IMR-90 (cell line): ENCODE data around the gene TAAR1. TPM values are rescaled to one million over a fixed set of nuclear protein-coding genes. Genes with fewer than 3 reads are reported as not detected.

Experiments used
- ATAC-seq: fragments of 200-7000 bp; cut with Tn5 transposase; 2 replicates; pipeline ENCODE4 v1.9.1; 2020; ENCODE audit warnings: low read depth, mild to moderate bottlenecking, moderate library complexity
- BruUV-seq: library from RNA; stranded (reverse); fragments of 400-500 nt; replicated peaks from 2 replicates; lab custom pipeline; 2021; lab: Mats Ljungman, UMichigan
- CTCF ChIA-PET: fragments of 300-600 bp; formaldehyde crosslinking; extraction: SDS; loops from one replicate; lab custom pipeline; 2021; ENCODE audit warnings: antibody characterized with exemption; lab: Yijun Ruan, JAX
- POLR2A ChIA-PET: fragments of 300-600 bp; sonication (Branson Sonifier 250); formaldehyde crosslinking; loops from one replicate; lab custom pipeline; 2022; ENCODE audit warnings: antibody characterized with exemption; ENCODE audit not compliant: unreplicated experiment; lab: Charles Lee
- DNase-seq: peaks from one replicate; pipeline ENCODE4 v3.0.0; 2013
- H2AFZ ChIP-seq: replicated peaks from 2 replicates; pipeline ENCODE3; 2013; ENCODE audit warnings: low read length, mild to moderate bottlenecking; ENCODE audit not compliant: poor library complexity
- H2AK5ac ChIP-seq: 2 replicates; pipeline ENCODE4 v1.6.1; 2013; ENCODE audit warnings: low read depth, low read length, inconsistent platforms
- H2AK9ac ChIP-seq: replicated peaks from 2 replicates; pipeline ENCODE3; 2013; ENCODE audit warnings: mild to moderate bottlenecking, low read depth, low read length, moderate library complexity; ENCODE audit not compliant: poor library complexity
- H2BK120ac ChIP-seq: 2 replicates; pipeline ENCODE4 v1.6.1; 2013; ENCODE audit warnings: low read depth, low read length, inconsistent platforms
- H2BK15ac ChIP-seq: 3 replicates; pipeline ENCODE4 v1.6.1; 2013; ENCODE audit warnings: low read depth, low read length, inconsistent platforms
- H2BK20ac ChIP-seq: 2 replicates; pipeline ENCODE4 v1.6.1; 2013; ENCODE audit warnings: low read depth, mild to moderate bottlenecking, inconsistent platforms, low read length, moderate library complexity
- H2BK5ac ChIP-seq: 2 replicates; pipeline ENCODE4 v1.6.1; 2013; ENCODE audit warnings: mild to moderate bottlenecking, low read depth, low read length, inconsistent platforms; ENCODE audit not compliant: poor library complexity, severe bottlenecking
- H3K14ac ChIP-seq: replicated peaks from 2 replicates; pipeline ENCODE4 v1.6.1; 2013; ENCODE audit warnings: low read depth, low read length, inconsistent platforms
- H3K18ac ChIP-seq: 2 replicates; pipeline ENCODE4 v1.6.1; 2013; ENCODE audit warnings: low read depth, low read length, control low read depth
- H3K23ac ChIP-seq: 2 replicates; pipeline ENCODE4 v1.6.1; 2013; ENCODE audit warnings: low read depth, low read length, inconsistent platforms
- H3K27ac ChIP-seq: 2 replicates; pipeline ENCODE4 v1.5.1; 2013; ENCODE audit warnings: mild to moderate bottlenecking, control low read depth, low read length; ENCODE audit not compliant: insufficient read depth
- H3K27me3 ChIP-seq: 2 replicates; pipeline ENCODE4 v1.6.1; 2013; ENCODE audit warnings: low read length; ENCODE audit not compliant: control insufficient read depth, insufficient read depth
- H3K36me3 ChIP-seq: 2 replicates; pipeline ENCODE4 v1.6.1; 2013; ENCODE audit warnings: low read length, mixed read lengths; ENCODE audit not compliant: control insufficient read depth, insufficient read depth
- H3K4ac ChIP-seq: 2 replicates; pipeline ENCODE4 v1.6.1; 2013; ENCODE audit warnings: low read depth, low read length, inconsistent platforms
- H3K4me1 ChIP-seq: 2 replicates; pipeline ENCODE4 v1.6.1; 2013; ENCODE audit warnings: low read length, mixed read lengths; ENCODE audit not compliant: control insufficient read depth, insufficient read depth
- H3K4me2 ChIP-seq: 2 replicates; pipeline ENCODE4 v1.6.1; 2013; ENCODE audit warnings: low read depth, mild to moderate bottlenecking, control low read depth, low read length, moderate library complexity
- H3K4me3 ChIP-seq: 2 replicates; pipeline ENCODE4 v1.5.1; 2013; ENCODE audit warnings: low read depth, mild to moderate bottlenecking, control low read depth, low read length, moderate library complexity; ENCODE audit not compliant: insufficient read depth
- H3K56ac ChIP-seq: 2 replicates; pipeline ENCODE4 v1.6.1; 2013; ENCODE audit warnings: low read length, inconsistent platforms; ENCODE audit not compliant: insufficient read depth; ENCODE audit errors: extremely low read depth
- H3K79me1 ChIP-seq, 2 experiments: 2 replicates each; pipeline ENCODE4 v1.6.1; 2013; ENCODE audit warnings: low read length in 2 of 2, inconsistent platforms in 1 of 2, low read depth in 1 of 2
- H3K9ac ChIP-seq: 2 replicates; pipeline ENCODE4 v1.6.1; 2013; ENCODE audit warnings: low read depth, low read length, control low read depth
- H3K9me1 ChIP-seq: 2 replicates; pipeline ENCODE4 v1.6.1; 2013; ENCODE audit warnings: low read length, inconsistent platforms; ENCODE audit not compliant: insufficient read depth
- H3K9me3 ChIP-seq: 2 replicates; pipeline ENCODE4 v1.6.1; 2013; ENCODE audit warnings: low read length; ENCODE audit not compliant: control insufficient read depth, insufficient read depth
- H4K20me1 ChIP-seq: 2 replicates; pipeline ENCODE4 v1.6.1; 2013; ENCODE audit warnings: low read length, inconsistent platforms; ENCODE audit not compliant: insufficient read depth
- H4K5ac ChIP-seq: 2 replicates; pipeline ENCODE4 v1.6.1; 2013; ENCODE audit warnings: mild to moderate bottlenecking, low read depth, low read length, control low read depth
- H4K8ac ChIP-seq, 2 experiments: 2 replicates each; pipeline ENCODE4 v1.6.1; 2013; ENCODE audit warnings: low read depth in 2 of 2, low read length in 2 of 2, control low read depth in 1 of 2, inconsistent platforms in 1 of 2
- H4K91ac ChIP-seq: 2 replicates; pipeline ENCODE4 v1.6.1; 2013; ENCODE audit warnings: low read depth, low read length, inconsistent platforms; ENCODE audit not compliant: insufficient read depth
- CEBPB ChIP-seq: IDR thresholded peaks from 2 replicates; pipeline ENCODE4 v1.6.1; 2012; ENCODE audit warnings: low read depth, low read length, improper control_type of control experiment
- MXI1 ChIP-seq: IDR thresholded peaks from 2 replicates; pipeline ENCODE4 v1.6.1; 2012; ENCODE audit warnings: low read depth, mild to moderate bottlenecking, low read length, moderate library complexity, borderline replicate concordance
- WGBS, 2 experiments: methylation state at CpG; one replicate each; pipeline versions ENCODE4 v1.1.5 to v1.1.7; 2013; ENCODE audit warnings: missing lambda C conversion rate in 2 of 2; ENCODE audit not compliant: insufficient read length in 1 of 2; ENCODE audit errors: extremely low coverage in 2 of 2; 5-methylcytosine and 5-hydroxymethylcytosine counted together
- dilution Hi-C: fragments of 300-500 bp; cut with HindIII; formaldehyde crosslinking; loops from one replicate; pipeline ENCODE4 v1.14.3; 2018; ENCODE audit warnings: low sequenced_read_pairs; ENCODE audit not compliant: unreplicated experiment
- in situ Hi-C: fragments of 300-500 bp; cut with MboI; formaldehyde crosslinking; loops from 3 replicates; pipeline ENCODE4 v1.14.3; 2019; ENCODE audit warnings: low sequenced_read_pairs, inconsistent platforms, mixed read lengths
- intact Hi-C: fragments of 100-400 bp; cut with micrococcal nuclease; formaldehyde crosslinking; loops from 2 replicates; pipeline ENCODE4 v1.10.0; 2022
- polyA plus RNA-seq, 3 experiments: library from polyadenylated mRNA; depleted of rRNA; stranded (reverse); fragments of >200 nt; gene quantifications; 2 replicates each; pipeline ENCODE4 v1.2.3, GENCODE V29; 2012; ENCODE audit warnings: low replicate concordance in 1 of 3
- total RNA-seq: library from RNA; depleted of rRNA; stranded (reverse); fragments of >200 nt; gene quantifications from 2 replicates; pipeline ENCODE4 v1.2.3, GENCODE V29; 2012

Gene TAAR1
- total and polyA plus RNA-seq, 2 of the 4 experiments (the other 2 are of a cell fraction), result not detected

- ChIA-PET POLR2A (no interaction called here), CTCF (no interaction called here)
- no peak overlapping the region for H3K27ac ChIP-seq
- H2BK20ac ChIP-seq, result no peak overlapping the region
- no peak overlapping the region for H2BK15ac ChIP-seq
- no peak overlapping the region for H2AK9ac ChIP-seq
- H3K18ac ChIP-seq, result no peak overlapping the region
- no peak overlapping the region for H3K9ac ChIP-seq
- no peaks in the 10 kb centered on the region for H4K20me1 ChIP-seq
- no peaks in the 10 kb centered on the region for H3K36me3 ChIP-seq
- peaks cover 29% of the 10 kb centered on the region for H3K27me3 ChIP-seq
- DNase-seq (no peak), ATAC-seq (no peak)
- BruUV-seq, result no TSS peak
- H3K23ac ChIP-seq, result no peak overlapping the region
- no peaks in the 10 kb centered on the region for H3K4me1 ChIP-seq
- intact Hi-C loops (loop anchor here (5.0 kb wide), 1 partner anchor 38 kb away; no protein-coding TSS in a partner anchor), dilution Hi-C loops (no loop called here), in situ Hi-C loops (loop anchor here (25.0 kb wide), 1 partner anchor 112 kb away; the partner anchor contains the start of gene VNN2)
- 100% methylated on average over 1 of the region's 1 CpG; no CpG with 5 or more reads in 1 of the 2 experiments for WGBS, 2 experiments
- H3K56ac ChIP-seq, result no peak overlapping the region
- no peaks in the 10 kb centered on the region for H3K9me1 ChIP-seq
- no peak overlapping the region for H2AK5ac ChIP-seq
- no peak overlapping the region for H3K4ac ChIP-seq
- H4K91ac ChIP-seq, result no peak overlapping the region
- H3K9me3 ChIP-seq, result no peaks in the 10 kb centered on the region
- no peak overlapping the region for H3K4me2 ChIP-seq
- no peaks in the 10 kb centered on the region for H3K79me1 ChIP-seq
- H4K8ac ChIP-seq, result no peak overlapping the region
- no peak overlapping the region for H2BK120ac ChIP-seq
- H2BK5ac ChIP-seq, result no peak overlapping the region
- H2AFZ ChIP-seq, result no peak overlapping the region
- no peak overlapping the region for H3K4me3 ChIP-seq
- no peak for TF ChIP-seq MXI1
- peak; percentile 55 for TF ChIP-seq CEBPB
- no peak overlapping the region for H3K14ac ChIP-seq
- H4K5ac ChIP-seq, result no peak overlapping the region
Observed at GRCh38 chr6:132650429-132650828, 8.6 kb downstream of the TAAR1 start.
